GM23248 (cell line): ENCODE results near the gene DPYD. TPM values are rescaled to one million over a fixed set of nuclear protein-coding genes. Genes with fewer than 3 reads are reported as not detected.

Experiments used
- DNase-seq: peaks from one replicate; pipeline ENCODE4 v3.0.0-alpha.2; 2015
- H2AFZ ChIP-seq: fragments of 200-600 bp; sonication (generic); 2 replicates; pipeline ENCODE4 v1.6.1; 2016; ENCODE audit warnings: antibody characterized with exemption
- H3F3A ChIP-seq: fragments of 200-600 bp; sonication (generic); 2 replicates; pipeline ENCODE4 v1.6.1; 2016; ENCODE audit warnings: mild to moderate bottlenecking, antibody characterized with exemption, mixed run types; ENCODE audit not compliant: insufficient read depth
- H3K27ac ChIP-seq: fragments of 200-600 bp; sonication (generic); 2 replicates; pipeline ENCODE4 v1.5.1; 2016; ENCODE audit warnings: mild to moderate bottlenecking
- H3K27me3 ChIP-seq: fragments of 200-600 bp; sonication (generic); replicated peaks from 2 replicates; pipeline ENCODE4 v1.6.1; 2016; ENCODE audit warnings: mild to moderate bottlenecking; ENCODE audit not compliant: insufficient read depth
- H3K36me3 ChIP-seq: fragments of 200-600 bp; sonication (generic); 2 replicates; pipeline ENCODE4 v1.6.1; 2016; ENCODE audit warnings: low read depth, mild to moderate bottlenecking
- H3K4me1 ChIP-seq: fragments of 200-600 bp; sonication (generic); 2 replicates; pipeline ENCODE4 v1.6.1; 2016; ENCODE audit warnings: mild to moderate bottlenecking; ENCODE audit not compliant: insufficient read depth
- H3K4me2 ChIP-seq: fragments of 200-600 bp; sonication (generic); one replicate; pipeline ENCODE4 v1.6.1; 2016; ENCODE audit warnings: mild to moderate bottlenecking; ENCODE audit not compliant: unreplicated experiment
- H3K4me3 ChIP-seq: fragments of 200-600 bp; sonication (generic); 2 replicates; pipeline ENCODE4 v1.5.1; 2016; ENCODE audit warnings: mild to moderate bottlenecking
- H3K79me2 ChIP-seq: fragments of 200-600 bp; sonication (generic); 2 replicates; pipeline ENCODE4 v1.6.1; 2016; ENCODE audit warnings: mild to moderate bottlenecking; ENCODE audit not compliant: insufficient read depth
- H3K9ac ChIP-seq: fragments of 200-600 bp; sonication (generic); 2 replicates; pipeline ENCODE4 v1.6.1; 2016; ENCODE audit warnings: mild to moderate bottlenecking
- H3K9me2 ChIP-seq: fragments of 200-600 bp; sonication (generic); 2 replicates; pipeline ENCODE4 v1.6.1; 2016; ENCODE audit warnings: mixed run types, mild to moderate bottlenecking, moderate library complexity; ENCODE audit not compliant: insufficient read depth
- H3K9me3 ChIP-seq: fragments of 200-600 bp; sonication (generic); one replicate; pipeline ENCODE4 v1.6.1; 2017; ENCODE audit warnings: low read depth
- H4K20me1 ChIP-seq: fragments of 200-600 bp; sonication (generic); 2 replicates; pipeline ENCODE4 v1.6.0; 2016; ENCODE audit not compliant: insufficient read depth
- EZH2 ChIP-seq: fragments of 200-600 bp; sonication (generic); IDR thresholded peaks from 2 replicates; pipeline ENCODE4 v1.6.1; 2018; ENCODE audit warnings: antibody characterized with exemption, mild to moderate bottlenecking; ENCODE audit not compliant: insufficient read depth, poor library complexity, severe bottlenecking
- EZH2phosphoT487 ChIP-seq: fragments of 200-600 bp; sonication (generic); IDR thresholded peaks from 2 replicates; pipeline ENCODE4 v1.6.1; 2018; ENCODE audit warnings: antibody characterized with exemption, moderate library complexity, mild to moderate bottlenecking, low read depth; ENCODE audit not compliant: insufficient read depth
- WGBS, 2 experiments: methylation state at CpG; one replicate each; pipeline ENCODE4 v1.1.6; 2015 to 2017; ENCODE audit warnings: low lambda C conversion rate in 2 of 2, low coverage in 1 of 2; ENCODE audit errors: missing lambda C conversion rate in 2 of 2; 5-methylcytosine and 5-hydroxymethylcytosine counted together
- in situ Hi-C: fragments of 300-500 bp; cut with MboI; formaldehyde crosslinking; loops from 2 replicates; pipeline ENCODE4 v1.15.0; 2020
- polyA plus RNA-seq: library from polyadenylated mRNA; unstranded; fragments of >200 nt; fragmentation: Nextera tagmentation; extraction: Ambion mirVana; gene quantifications from 2 replicates; pipeline ENCODE4 v1.2.1, GENCODE V29; 2016
- total RNA-seq: library from RNA; depleted of rRNA; stranded (reverse); fragments of >200 nt; shearing (Covaris generic); gene quantifications from 2 replicates; pipeline ENCODE4 v1.2.3, GENCODE V29; 2014

The DPYD gene
- total and polyA plus RNA-seq, 2 experiments from 2014 or later, result 38.4 to 70.7 TPM

- WGBS, 2 experiments, result 11 to 21% methylated on average over 1 of the region's 1 CpG
- Histone ChIP-seq H3K4me2 (no peak overlapping the region), H3K9me3 (no peaks in the 10 kb centered on the region), H3F3A (no peaks in the 10 kb centered on the region), H2AFZ (no peak overlapping the region), H3K79me2 (peaks cover 37% of the 10 kb centered on the region), H3K9me2 (no peaks in the 10 kb centered on the region), H3K27me3 (no peaks in the 10 kb centered on the region), H4K20me1 (no peaks in the 10 kb centered on the region), H3K36me3 (no peaks in the 10 kb centered on the region), H3K4me3 (no peak overlapping the region), H3K9ac (no peak overlapping the region), H3K27ac (no peak overlapping the region), H3K4me1 (no peaks in the 10 kb centered on the region; the same call in 1 of the 2 replicates)
- no peak for DNase-seq
- no peak for TF ChIP-seq EZH2
- TF ChIP-seq EZH2phosphoT487, result no peak
- in situ Hi-C loops, result no loop called here
Observed at GRCh38 chr1:97837161-97837560, 83.7 kb downstream of the DPYD start.

GRCh38 chr1:97834899-97835298 is 85.9 kb downstream of the DPYD start:
- no peaks in the 10 kb centered on the region for H3K9me3 ChIP-seq
- H2AFZ ChIP-seq, result no peak overlapping the region
- H3K4me3 ChIP-seq, result no peak overlapping the region
- H3K27me3 ChIP-seq, result no peaks in the 10 kb centered on the region
- H3K4me1 ChIP-seq, result no peaks in the 10 kb centered on the region; the same call in 1 of the 2 replicates
- no peak overlapping the region for H3K4me2 ChIP-seq
- no peaks in the 10 kb centered on the region for H4K20me1 ChIP-seq
- H3K9me2 ChIP-seq, result no peaks in the 10 kb centered on the region
- no peak overlapping the region for H3K9ac ChIP-seq
- DNase-seq, result no peak
- no peak overlapping the region for H3K27ac ChIP-seq
- TF ChIP-seq EZH2, result no peak
- TF ChIP-seq EZH2phosphoT487, result no peak
- no peaks in the 10 kb centered on the region for H3K36me3 ChIP-seq
- in situ Hi-C loops, result no loop called here
- H3K79me2 ChIP-seq, result peaks cover 37% of the 10 kb centered on the region
- no peaks in the 10 kb centered on the region for H3F3A ChIP-seq

GRCh38 chr1:97833881-97834280 is 87.0 kb downstream of the DPYD start:
- 96 to 97% methylated on average over 2 of the region's 2 CpGs for WGBS, 2 experiments
- peaks cover 37% of the 10 kb centered on the region for H3K79me2 ChIP-seq
- no peak overlapping the region for H3K4me3 ChIP-seq
- H3K4me2 ChIP-seq, result no peak overlapping the region
- H3K27me3 ChIP-seq, result no peaks in the 10 kb centered on the region
- no peak overlapping the region for H2AFZ ChIP-seq
- H3K9me3 ChIP-seq, result no peaks in the 10 kb centered on the region
- H3K9me2 ChIP-seq, result no peaks in the 10 kb centered on the region
- H3K4me1 ChIP-seq, result no peaks in the 10 kb centered on the region; the same call in 1 of the 2 replicates
- in situ Hi-C loops, result no loop called here
- H3K36me3 ChIP-seq, result no peaks in the 10 kb centered on the region
- DNase-seq, result no peak
- TF ChIP-seq EZH2, result no peak
- TF ChIP-seq EZH2phosphoT487, result no peak
- no peak overlapping the region for H3K9ac ChIP-seq
- H4K20me1 ChIP-seq, result no peaks in the 10 kb centered on the region
- no peaks in the 10 kb centered on the region for H3F3A ChIP-seq
- no peak overlapping the region for H3K27ac ChIP-seq

- no peak overlapping the region for H3K4me2 ChIP-seq
- no peak for DNase-seq
Observed at GRCh38 chr1:97832481-97832880, 88.4 kb downstream of the DPYD start.

GRCh38 chr1:97827887-97828286 is 92.9 kb downstream of the DPYD start:
- 97 to 100% methylated on average over 3 of the region's 3 CpGs for WGBS, 2 experiments
- in situ Hi-C loops, result no loop called here
- Histone ChIP-seq H2AFZ (no peak overlapping the region), H3K4me2 (no peak overlapping the region), H3K9ac (no peak overlapping the region), H3K9me2 (no peaks in the 10 kb centered on the region), H3K4me3 (no peak overlapping the region), H3K9me3 (no peaks in the 10 kb centered on the region), H4K20me1 (0 out of 2 replicates have a peak, but pooled peaks cover 3% of the 10 kb centered on the region), H3F3A (no peaks in the 10 kb centered on the region), H3K27ac (no peak overlapping the region), H3K79me2 (peaks cover 10% of the 10 kb centered on the region; the same call in 1 of the 2 replicates), H3K36me3 (peaks cover 6% of the 10 kb centered on the region), H3K4me1 (no peaks in the 10 kb centered on the region), H3K27me3 (no peaks in the 10 kb centered on the region)
- no peak for DNase-seq
- TF ChIP-seq EZH2 (no peak), EZH2phosphoT487 (no peak)

More at GRCh38 chr1:97832481-97832880, 88.4 kb downstream of the DPYD start:
- Histone ChIP-seq H3K9ac (no peak overlapping the region), H3K79me2 (peaks cover 33% of the 10 kb centered on the region), H3K9me2 (no peaks in the 10 kb centered on the region), H4K20me1 (0 out of 2 replicates have a peak, but pooled peaks cover 3% of the 10 kb centered on the region), H3F3A (no peaks in the 10 kb centered on the region), H3K27ac (no peak overlapping the region), H3K4me1 (no peaks in the 10 kb centered on the region; the same call in 1 of the 2 replicates), H3K27me3 (no peaks in the 10 kb centered on the region), H2AFZ (no peak overlapping the region), H3K36me3 (no peaks in the 10 kb centered on the region), H3K9me3 (no peaks in the 10 kb centered on the region), H3K4me3 (no peak overlapping the region)
- WGBS, 2 experiments, result 23 to 24% methylated on average over 1 of the region's 1 CpG
- in situ Hi-C loops, result no loop called here
- no peak for TF ChIP-seq EZH2
- TF ChIP-seq EZH2phosphoT487, result no peak
